Psoas muscle (tissue), 8 donors: ENCODE results near the gene SPATA19. TPM values are rescaled to one million over a fixed set of nuclear protein-coding genes. Genes with fewer than 3 reads are reported as not detected.

Experiments
- ATAC-seq, 4 donors: fragments of 200-7000 bp; cut with Tn5 transposase; one replicate each; pipeline ENCODE4 v1.9.1; 2020; ENCODE audit warnings: moderate library complexity in 3 of 4, mild to moderate bottlenecking in 2 of 4
- DNase-seq, 2 donors: peaks; one replicate each; pipeline ENCODE4 v3.0.0-alpha.2; 2020
- H3K27ac ChIP-seq: fragments of 200-600 bp; one replicate; pipeline ENCODE4 v1.8.0; 2022
- H3K27me3 ChIP-seq, 3 donors: fragments of 200-600 bp in 1 of 3; one replicate each; pipeline versions ENCODE4 v1.6.1 to v1.8.0; 2013 to 2022; ENCODE audit warnings: low read length in 2 of 3, mild to moderate bottlenecking in 2 of 3, moderate library complexity in 1 of 3; ENCODE audit not compliant: insufficient read depth in 3 of 3
- H3K36me3 ChIP-seq, 2 donors: fragments of 200-600 bp in 1 of 2; one replicate each; pipeline versions ENCODE4 v1.6.1 to v1.8.0; 2013 to 2022; ENCODE audit warnings: low read depth in 1 of 2, mild to moderate bottlenecking in 1 of 2, moderate library complexity in 1 of 2; ENCODE audit not compliant: insufficient read depth in 1 of 2
- H3K4me1 ChIP-seq: fragments of 200-600 bp; one replicate; pipeline ENCODE4 v1.8.0; 2022
- H3K4me3 ChIP-seq: fragments of 200-600 bp; one replicate; pipeline ENCODE4 v1.8.0; 2022; ENCODE audit warnings: mild to moderate bottlenecking
- H3K9me3 ChIP-seq: fragments of 200-600 bp; one replicate; pipeline ENCODE4 v1.8.0; 2022
- CTCF ChIP-seq: fragments of 200-600 bp; IDR thresholded peaks from one replicate; pipeline ENCODE4 v1.8.0; 2022; ENCODE audit warnings: antibody characterized with exemption
- WGBS, 3 donors: extraction: QIAGEN DNeasy Blood & Tissue Kit; methylation state at CpG; one replicate each; pipeline versions ENCODE4 v1.1.6 to v1.1.7; 2013; 5-methylcytosine and 5-hydroxymethylcytosine counted together
- intact Hi-C, 2 donors: fragments of 100-400 bp; cut with DNase I; formaldehyde crosslinking; loops; one replicate each; pipeline versions ENCODE4 v1.11.0 to v1.14.2; 2022
- polyA plus RNA-seq, 3 donors: library from polyadenylated mRNA; stranded (reverse); fragments of 200-250 nt; gene quantifications; one replicate each; pipeline ENCODE4 v1.2.3, GENCODE V29; 2013
- total RNA-seq, 4 donors: library from RNA; stranded (reverse); fragmentation: NEBNext Ultra II Directional in 2 of 4; extraction: Animal tissue kit (Norgen Biotek cat#: 25700) in 2 of 4; gene quantifications; one replicate each; pipeline versions ENCODE4 v1.2.1 to v1.2.4, GENCODE V29; 2021 to 2023
- donor health status: healthy with polysubstance abuse.
- donor health status: DM: no; HTN: no; CAD: no; lungs with moderate emphysema.
- donor health status: Bipolar disorder and iron deficiency.
- donor health status: healthy.
- donor health status: DM: yes; HTN: yes; CAD: no.
- donor health status: DM: no; HTN: no; CAD: no.
- donor health status: DM: no; HTN: no; CAD: no.
- donor health status: DM: yes; HTN: yes; CAD: no.

SPATA19 gene
- total and polyA plus RNA-seq, 7 donors: not detected

- Histone ChIP-seq H3K27me3 (peaks cover 0 to 9% (median 3%) of the 10 kb centered on the region in 3 donors), H3K4me3 (no peak overlapping the region), H3K36me3 (no peaks in the 10 kb centered on the region), H3K4me1 (no peaks in the 10 kb centered on the region), H3K27ac (no peak overlapping the region), H3K9me3 (no peaks in the 10 kb centered on the region)
- intact Hi-C loops: no loop called here
- WGBS, 3 donors: 73 to 79% (median 79%) methylated on average over 4 of the region's 4 CpGs
- ATAC-seq (no peak), DNase-seq (no peak)
- no peak for TF ChIP-seq CTCF
Observed at GRCh38 chr11:133826866-133827265, 18.4 kb downstream of the SPATA19 start.

GRCh38 chr11:133825666-133826065 lies 19.6 kb downstream of the SPATA19 start:
- DNase-seq: no peak
- no peak for ATAC-seq
- Histone ChIP-seq H3K4me1 (no peaks in the 10 kb centered on the region), H3K27ac (no peak overlapping the region), H3K4me3 (no peak overlapping the region), H3K36me3 (no peaks in the 10 kb centered on the region), H3K9me3 (no peaks in the 10 kb centered on the region), H3K27me3 (peaks cover 0 to 9% (median under 1%) of the 10 kb centered on the region in 3 donors)
- intact Hi-C loops: no loop called here
- no peak for TF ChIP-seq CTCF
- 57 to 63% (median 62%) methylated on average over 3 of the region's 3 CpGs for WGBS, 3 donors

DNA sequence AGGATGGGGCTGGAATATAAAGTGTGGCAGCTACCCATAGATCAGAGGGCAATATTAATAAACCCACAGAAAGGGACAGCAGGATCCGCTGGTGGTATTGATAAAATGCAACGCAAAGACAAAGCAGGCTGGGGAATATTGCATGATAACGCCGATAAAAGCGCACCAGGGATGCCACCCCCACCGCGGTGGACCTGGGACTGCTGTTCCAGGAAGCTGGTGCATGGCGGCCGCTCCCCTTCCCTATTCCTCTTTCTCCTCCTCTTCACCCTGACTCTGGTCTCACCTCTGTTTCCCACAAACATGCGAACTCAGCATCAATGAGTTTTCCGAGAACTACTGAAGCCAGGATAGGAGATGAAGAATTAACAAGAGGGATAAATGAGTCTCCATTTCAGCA lies 20.2 kb downstream of the SPATA19 start:
- ATAC-seq (no peak), DNase-seq (no peak)
- intact Hi-C loops: no loop called here
- Histone ChIP-seq H3K4me3 (no peak overlapping the region), H3K9me3 (no peaks in the 10 kb centered on the region), H3K4me1 (no peaks in the 10 kb centered on the region), H3K36me3 (no peaks in the 10 kb centered on the region), H3K27me3 (peaks cover 0 to 9% (median 0%) of the 10 kb centered on the region in 3 donors), H3K27ac (no peak overlapping the region)
- 90 to 92% (median 92%) methylated on average over 11 of the region's 11 CpGs for WGBS, 3 donors
- no peak for TF ChIP-seq CTCF

- no peak overlapping the region for H3K27ac ChIP-seq
- 75 to 81% (median 77%) methylated on average over 9 of the region's 9 CpGs for WGBS, 3 donors
- H3K9me3 ChIP-seq: no peaks in the 10 kb centered on the region
- H3K36me3 ChIP-seq: no peaks in the 10 kb centered on the region
- H3K27me3 ChIP-seq: peaks cover 0 to 9% (median 0%) of the 10 kb centered on the region in 3 donors
- intact Hi-C loops: loop anchor here in 1 of 2 donors (5.0 kb wide), 1 partner anchor 687 kb away; no protein-coding TSS in a partner anchor
- no peaks in the 10 kb centered on the region for H3K4me1 ChIP-seq
- no peak overlapping the region for H3K4me3 ChIP-seq
- ATAC-seq (no peak), DNase-seq (no peak)
- no peak for TF ChIP-seq CTCF
Observed at GRCh38 chr11:133824593-133824992, 20.7 kb downstream of the SPATA19 start.

DNA sequence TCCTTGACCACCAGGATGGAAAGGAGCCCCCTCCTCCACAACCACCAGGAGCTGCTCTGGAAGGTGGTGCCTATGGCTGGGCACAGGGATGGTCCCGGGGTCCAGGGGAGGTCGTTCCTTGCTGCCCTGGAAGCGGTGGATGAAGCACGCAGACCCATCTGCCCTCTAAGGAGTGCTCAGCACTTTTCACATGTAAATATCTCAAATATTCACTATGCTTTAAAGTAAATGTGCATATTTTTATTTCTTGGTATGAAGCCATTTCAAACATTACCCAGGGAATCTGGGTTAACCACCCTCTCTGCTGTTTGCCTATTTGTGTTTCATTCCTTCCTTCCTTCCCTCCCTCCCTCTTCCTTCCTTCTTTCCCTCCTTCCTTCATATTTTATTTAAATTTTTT lies 21.7 kb downstream of the SPATA19 start:
- Histone ChIP-seq H3K36me3 (no peaks in the 10 kb centered on the region), H3K4me3 (no peak overlapping the region), H3K27ac (no peak overlapping the region), H3K27me3 (peaks cover 0 to 9% (median 0%) of the 10 kb centered on the region in 3 donors), H3K4me1 (no peaks in the 10 kb centered on the region), H3K9me3 (no peaks in the 10 kb centered on the region)
- DNase-seq (no peak), ATAC-seq (no peak)
- TF ChIP-seq CTCF: no peak
- 88 to 98% (median 89%) methylated on average over 4 of the region's 4 CpGs for WGBS, 3 donors
- intact Hi-C loops: loop anchor here in 1 of 2 donors (5.0 kb wide), 1 partner anchor 686 kb away; no protein-coding TSS in a partner anchor
